ENCODE results near the gene CEBPG. TPM values are rescaled to one million over a fixed set of nuclear protein-coding genes. Genes with fewer than 3 reads are reported as not detected.

CEBPG gene
- total RNA-seq, 1 experiment from 2014 or later, result 51.1 TPM

DNA sequence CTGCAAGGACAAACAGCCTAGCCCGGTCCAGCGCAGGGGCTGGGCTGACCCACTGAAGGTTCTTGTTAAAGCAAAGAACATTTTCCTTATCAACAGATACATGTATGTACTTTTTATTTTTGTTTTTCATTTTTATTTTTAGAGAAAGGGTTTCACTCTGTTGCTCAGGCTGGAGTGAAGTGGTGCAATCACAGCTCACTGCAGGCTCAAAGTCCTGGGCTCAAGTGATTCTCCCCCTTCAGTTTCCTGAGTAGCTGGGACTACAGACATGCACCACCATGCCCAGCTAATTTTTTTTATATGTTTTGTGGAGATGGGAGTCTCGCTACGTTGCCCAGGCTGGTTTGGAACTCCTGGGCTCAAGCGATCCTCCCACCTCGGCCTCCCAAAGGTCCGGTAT, 47.9 kb downstream of the CEBPG start:
- POLR2A ChIA-PET, result no interaction called here
- no TSS peak for BruUV-seq (replicated peaks)

More for the DNA sequence above, 47.9 kb downstream of the CEBPG start:
- Histone ChIP-seq H3K79me2 (ENCODE audit: insufficient read depth, low read length) (no peaks in the 10 kb centered on the region), H3K27me3 (ENCODE audit: insufficient read depth, low read length) (no peaks in the 10 kb centered on the region), H2AFZ (ENCODE audit: low read depth, low read length, poor library complexity, severe bottlenecking) (no peak overlapping the region), H3K4me2 (ENCODE audit: low read length) (no peak overlapping the region), H3K4me3 (replicated peaks in 1 of 2; ENCODE audit: low read depth in 1 of 2, low read length in 2 of 2) (no peak overlapping the region), H3K27ac (ENCODE audit: low read depth, low read length) (no peak overlapping the region), H3K9ac (ENCODE audit: low read length) (no peak overlapping the region), H4K20me1 (ENCODE audit: insufficient read depth) (no peaks in the 10 kb centered on the region), H3K9me3 (ENCODE audit: control insufficient read depth in 1 of 2, insufficient read depth in 1 of 2, low read depth in 1 of 2, low read length in 2 of 2) (no peaks in the 10 kb centered on the region), H3K4me1 (ENCODE audit: control insufficient read depth in 1 of 2, insufficient read depth in 2 of 2, low read length in 2 of 2) (peaks cover 0 to 2% of the 10 kb centered on the region in 2 experiments; a peak in 1 of 4 replicates), H3K36me3 (ENCODE audit: control insufficient read depth in 1 of 2, insufficient read depth in 2 of 2, low read length in 2 of 2) (no peaks in the 10 kb centered on the region), H3K9me2 (ENCODE audit: insufficient read depth) (no peaks in the 10 kb centered on the region)
- ChIA-PET RAD21 (ENCODE audit: low non-redundant PET in 1 of 2, low total read pairs in 2 of 2, uncharacterized antibody in 2 of 2, unreplicated experiment in 2 of 2) (no interaction called here), CTCF (no interaction called here)
- TF ChIP-seq ZNF274 (IDR thresholded peaks at IDR 0.05; ENCODE audit: low read depth, low read length), result no peak
- TF ChIP-seq ATF3 (IDR thresholded peaks at IDR 0.05), result no peak
- TF ChIP-seq MAX (IDR thresholded peaks at IDR 0.05), result no peak
- no peak for TF ChIP-seq REST (IDR thresholded peaks at IDR 0.05; ENCODE audit: low read depth)
- no peak for TF ChIP-seq CBX3 (IDR thresholded peaks at IDR 0.05; ENCODE audit: low read depth)
- no peak for TF ChIP-seq EZH2 (IDR thresholded peaks at IDR 0.05)
- TF ChIP-seq ELF1 (IDR thresholded peaks at IDR 0.05; ENCODE audit: borderline replicate concordance, low read depth), result no peak
- TF ChIP-seq EGR1 (IDR thresholded peaks at IDR 0.05; ENCODE audit: low read depth), result no peak
- TF ChIP-seq FOSL1 (IDR thresholded peaks at IDR 0.05; ENCODE audit: low read depth), result no peak
- TF ChIP-seq TCF7L2 (IDR thresholded peaks at IDR 0.05; ENCODE audit: borderline replicate concordance, extremely low read depth, insufficient read depth, insufficient read length), result no peak
- TF ChIP-seq JUND (IDR thresholded peaks at IDR 0.05), result no peak
- TF ChIP-seq RAD21 (IDR thresholded peaks at IDR 0.05; ENCODE audit: low read depth), result no peak
- no peak for TF ChIP-seq POLR2AphosphoS5 (IDR thresholded peaks at IDR 0.05; ENCODE audit: low read depth, low read length)
- no peak for TF ChIP-seq CEBPB (IDR thresholded peaks at IDR 0.05; ENCODE audit: low read depth)
- no peak for TF ChIP-seq ZFX (IDR thresholded peaks at IDR 0.05)
- DNase-seq (ENCODE audit: low read depth, low spot score) (no peak), ATAC-seq (no peak)
- intact Hi-C loops (cut with micrococcal nuclease), result no loop called here
